Measurements from ENCODE around the gene VAV2.

VAV2 gene

GRCh38 chr9:133849110-133849670 is 142.9 kb downstream of the VAV2 start:
- no peak for DNase-seq (ENCODE audit: low spot score)

- no peak for DNase-seq (ENCODE audit: low spot score)
Measured at GRCh38 chr9:133848471-133849109, 143.5 kb downstream of the VAV2 start.

- DNase-seq (ENCODE audit: low spot score): no peak
Measured at GRCh38 chr9:133846483-133847090, 145.5 kb downstream of the VAV2 start.

- DNase-seq (ENCODE audit: low spot score): no peak
Measured at GRCh38 chr9:133845440-133845839, 146.7 kb downstream of the VAV2 start.

GRCh38 chr9:133844881-133845410 is 147.2 kb downstream of the VAV2 start:
- no peak for DNase-seq (ENCODE audit: low spot score)

- no peak for DNase-seq (ENCODE audit: low spot score)
Measured at GRCh38 chr9:133844398-133844784, 147.7 kb downstream of the VAV2 start.

- no peak for DNase-seq (ENCODE audit: low spot score)
Measured at GRCh38 chr9:133843751-133844397, 148.2 kb downstream of the VAV2 start.

GRCh38 chr9:133843250-133843649 is 148.9 kb downstream of the VAV2 start:
- no peak for DNase-seq (ENCODE audit: low spot score)

- no peak for DNase-seq (ENCODE audit: low spot score)
Measured at GRCh38 chr9:133842721-133843227, 149.3 kb downstream of the VAV2 start.

- peak; percentile 88 for DNase-seq (ENCODE audit: low spot score)
Measured at GRCh38 chr9:133842174-133842573, 149.9 kb downstream of the VAV2 start.

GRCh38 chr9:133841167-133841812 is 150.8 kb downstream of the VAV2 start:
- DNase-seq (ENCODE audit: low spot score): no peak

GRCh38 chr9:133839822-133840329 is 152.2 kb downstream of the VAV2 start:
- DNase-seq (ENCODE audit: low spot score): peak; percentile 83

- no peak for DNase-seq (ENCODE audit: low spot score)
Measured at GRCh38 chr9:133838859-133839507, 153.1 kb downstream of the VAV2 start.

- DNase-seq (ENCODE audit: low spot score): no peak
Measured at GRCh38 chr9:133837627-133838597, 154.2 kb downstream of the VAV2 start.

- no peak for DNase-seq (ENCODE audit: low spot score)
Measured at GRCh38 chr9:133836818-133837217, 155.3 kb downstream of the VAV2 start.

- DNase-seq (ENCODE audit: low spot score): no peak
Measured at GRCh38 chr9:133836001-133836758, 155.9 kb downstream of the VAV2 start.

GRCh38 chr9:133835262-133835901 is 156.7 kb downstream of the VAV2 start:
- no peak for DNase-seq (ENCODE audit: low spot score)

- no peak for DNase-seq (ENCODE audit: low spot score)
Measured at GRCh38 chr9:133834080-133834976, 157.8 kb downstream of the VAV2 start.
